BJ (cell line): ENCODE measurements around the gene VAMP5. TPM values are rescaled to one million over a fixed set of nuclear protein-coding genes. Genes with fewer than 3 reads are reported as not detected.

Experiments
- CTCF ChIA-PET: fragments of 350-600 bp; formaldehyde crosslinking; extraction: SDS; loops from one replicate; lab custom pipeline; 2021; ENCODE audit warnings: antibody characterized with exemption, inconsistent platforms; lab: Yijun Ruan, JAX
- POLR2A ChIA-PET: fragments of 300-600 bp; sonication (Branson Sonifier 250); formaldehyde crosslinking; extraction: SDS; loops from one replicate; lab custom pipeline; 2021; ENCODE audit warnings: antibody characterized with exemption; lab: Charles Lee
- DNase-seq: peaks from one replicate; pipeline ENCODE4 v3.0.0-alpha.2; 2011; ENCODE audit warnings: low read depth
- H3K27me3 ChIP-seq: 2 replicates; pipeline ENCODE4 v1.6.0; 2011; ENCODE audit warnings: low read length; ENCODE audit not compliant: control insufficient read depth, insufficient read depth
- H3K36me3 ChIP-seq: 2 replicates; pipeline ENCODE4 v1.5.1; 2011; ENCODE audit warnings: low read length; ENCODE audit not compliant: control insufficient read depth, insufficient read depth
- H3K4me3 ChIP-seq: 2 replicates; pipeline ENCODE4 v1.5.1; 2011; ENCODE audit warnings: low read depth, mild to moderate bottlenecking, control low read depth, low read length
- CTCF ChIP-seq: IDR thresholded peaks from 2 replicates; pipeline ENCODE4 v1.5.1; 2011; ENCODE audit warnings: low read depth, mild to moderate bottlenecking, control low read depth, inconsistent platforms, low read length, moderate library complexity; ENCODE audit not compliant: insufficient read depth
- polyA minus RNA-seq: library from RNA; depleted of rRNA, polyadenylated mRNA; stranded (reverse); fragments of >200 nt; gene quantifications from 2 replicates; pipeline ENCODE4 v1.2.3, GENCODE V29; 2011; rRNA and poly(A)+ RNA removed
- polyA plus RNA-seq: library from polyadenylated mRNA; depleted of rRNA; stranded (reverse); fragments of >200 nt; gene quantifications from 2 replicates; pipeline ENCODE4 v1.2.3, GENCODE V29; 2011; rRNA removed

The VAMP5 gene
- 143 and 161 TPM in 2 replicates for polyA plus RNA-seq
- polyA minus RNA-seq: 64.6 and 107 TPM in 2 replicates

DNA sequence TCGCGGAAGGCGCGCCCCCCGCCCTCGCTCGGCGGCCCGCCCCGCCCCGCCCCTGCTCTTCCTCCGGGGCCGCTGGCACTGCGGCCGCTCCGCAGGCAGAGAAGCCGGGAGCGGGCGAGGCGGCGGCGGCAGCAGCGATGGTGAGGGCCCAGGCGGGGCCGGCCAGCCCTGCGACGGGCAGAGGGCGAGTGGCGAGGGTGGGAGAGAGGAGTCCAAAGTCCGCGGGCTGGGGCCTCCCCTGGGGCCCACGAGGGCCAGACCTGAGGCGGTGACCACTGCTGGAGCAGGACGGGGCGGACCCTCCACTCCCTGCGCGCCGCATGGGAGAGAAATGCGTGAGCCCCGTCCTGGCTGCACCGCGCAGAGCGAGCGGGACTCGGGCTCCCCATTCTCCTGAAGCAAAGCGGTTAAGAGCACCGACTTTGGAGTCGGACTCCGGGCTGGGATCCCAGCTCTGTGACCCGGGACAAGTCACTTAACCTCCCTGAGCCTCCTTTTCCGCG is at the start of gene VAMP5:
Gene VAMP5 (plus strand): TSS at position 78 of the 503 bp plus-strand sequence. CDS start 60 bp downstream, at position 138.
- no peak for DNase-seq
- ChIA-PET CTCF (interaction anchor here (1.0 to 1.6 kb wide), 3 partner anchors 9 to 32 kb away, joined by 4 read pairs; no protein-coding TSS in a partner anchor), POLR2A (interaction anchor here (0.6 kb wide), 1 partner anchor 14 kb away, joined by 5 read pairs; no protein-coding TSS in a partner anchor)
- no peak for TF ChIP-seq CTCF
- Histone ChIP-seq H3K4me3 (peak within 1 kb of the TSS; percentile 61), H3K27me3 (no peaks in the 10 kb centered on the region), H3K36me3 (no peaks in the 10 kb centered on the region)

DNA sequence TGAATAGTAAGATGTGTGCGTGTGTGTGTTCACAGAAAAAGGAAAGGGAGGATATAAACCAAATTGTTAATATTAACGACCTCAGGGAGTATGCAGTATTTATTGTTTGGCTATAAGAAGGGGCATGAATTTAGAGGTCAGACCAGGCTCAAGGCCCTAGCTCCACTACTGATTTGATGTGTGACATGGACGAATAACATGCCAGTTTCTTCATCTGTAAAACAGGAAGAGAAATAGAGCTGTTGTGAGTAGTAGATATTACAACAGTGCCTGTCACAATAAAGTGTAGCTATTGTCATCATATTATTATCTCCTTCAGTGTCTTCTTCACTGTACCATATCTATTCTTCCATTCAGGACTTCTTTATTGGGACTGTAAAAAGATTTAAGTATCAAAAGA is 49.4 kb upstream of the VAMP5 start:
- H3K27me3 ChIP-seq: no peaks in the 10 kb centered on the region
- CTCF ChIA-PET: interaction anchor here (1.2 to 2.7 kb wide), 2 partner anchors 17 to 114 kb away, joined by 3 to 10 read pairs; no protein-coding TSS in a partner anchor
- no peak overlapping the region for H3K4me3 ChIP-seq
- POLR2A ChIA-PET: no interaction called here
- no peak for TF ChIP-seq CTCF
- DNase-seq: no peak
- no peaks in the 10 kb centered on the region for H3K36me3 ChIP-seq

DNA sequence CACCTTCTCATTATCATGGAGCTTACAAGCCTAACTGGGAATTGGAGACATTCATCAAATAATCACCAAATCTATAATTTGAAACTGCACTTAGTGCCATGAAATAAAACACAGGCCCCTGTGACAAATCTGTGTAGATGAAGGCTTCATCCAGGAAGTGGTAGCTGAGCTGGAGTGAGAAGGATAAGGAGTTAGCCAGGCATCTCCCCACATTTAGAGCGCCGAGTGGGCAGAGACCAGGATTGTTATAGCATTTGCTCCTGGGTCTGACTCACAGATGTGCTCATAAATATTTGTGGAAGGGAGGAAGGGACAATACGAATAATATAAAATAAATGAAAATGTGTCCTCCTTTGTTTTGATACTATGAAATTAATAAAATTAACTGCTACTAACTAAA is 47.8 kb upstream of the VAMP5 start:
- TF ChIP-seq CTCF: no peak
- Histone ChIP-seq H3K27me3 (no peaks in the 10 kb centered on the region), H3K36me3 (no peaks in the 10 kb centered on the region), H3K4me3 (no peak overlapping the region)
- CTCF ChIA-PET: interaction anchor here (0.9 to 19.5 kb wide), 7 partner anchors 12 to 110 kb away, joined by 3 to 460 read pairs (median 6); partner anchors contain the start of gene SH2D6
- POLR2A ChIA-PET: no interaction called here
- peak; percentile 56 for DNase-seq

DNA sequence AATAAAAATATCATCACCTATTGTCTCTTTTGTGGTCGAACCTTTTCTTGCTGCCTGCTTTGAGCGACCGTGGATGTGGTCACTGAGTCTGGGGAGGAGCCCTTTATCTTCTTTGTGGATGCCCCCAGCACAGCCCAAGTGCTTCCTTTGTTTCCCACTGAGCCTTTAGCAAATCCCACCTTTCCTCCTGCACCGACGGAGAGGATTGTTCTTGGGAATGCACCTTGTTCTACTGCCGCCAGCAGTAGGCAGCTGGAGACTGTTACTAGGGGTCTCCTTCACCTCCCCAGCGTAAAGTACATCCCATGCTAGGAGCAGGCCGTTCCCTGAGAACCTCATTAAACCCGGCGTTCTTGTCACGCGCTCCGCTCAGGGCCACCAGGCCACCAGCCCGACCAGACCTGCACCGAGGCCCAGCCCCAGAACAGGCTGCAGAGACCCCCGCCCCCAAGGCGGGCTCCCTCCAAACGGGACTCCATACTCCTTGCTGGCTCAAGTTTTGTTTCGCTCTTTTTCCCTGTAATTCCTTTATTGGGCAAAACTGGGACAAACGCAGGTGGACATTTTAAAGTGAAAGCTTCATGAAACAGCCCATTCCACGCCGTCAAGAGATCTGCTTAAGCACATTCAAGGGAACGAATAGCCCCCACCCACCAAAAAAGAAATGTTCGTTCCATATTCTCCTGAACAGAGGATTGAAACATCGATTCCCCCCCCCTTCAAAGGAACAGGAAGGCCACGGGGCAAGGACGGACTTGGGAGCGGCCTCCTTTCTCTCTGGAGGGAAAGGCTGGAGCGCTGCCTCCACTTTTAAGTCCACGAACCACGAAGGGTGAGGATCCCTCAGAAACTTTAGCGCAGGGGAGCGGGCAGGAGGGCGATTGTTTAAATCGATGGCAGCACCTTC is 46.4 kb upstream of the VAMP5 start:
- ChIA-PET CTCF (interaction anchor here (0.9 to 19.5 kb wide), 8 partner anchors 13 to 111 kb away, joined by 3 to 460 read pairs (median 6); partner anchors contain the start of genes RNF181 and SH2D6), POLR2A (interaction anchor here (0.7 to 2.0 kb wide), 5 partner anchors 8 to 119 kb away, joined by 3 to 9 read pairs (median 6); partner anchors contain the start of gene SH2D6)
- Histone ChIP-seq H3K27me3 (no peaks in the 10 kb centered on the region), H3K36me3 (peaks cover 10% of the 10 kb centered on the region), H3K4me3 (peak overlapping the region; percentile 98)
- DNase-seq: no peak
- no peak for TF ChIP-seq CTCF
